ENCODE measurements around the gene IKZF3.
"Not testable (repeated sequence)": the region's sequence is repeated elsewhere in the genome, so short reads cannot be mapped to it uniquely, and the experiment has no call there.

Gene IKZF3

GRCh38 chr17:39719563-39720355, 144.4 kb downstream of the IKZF3 start:
- DNase-seq (ENCODE audit: low read depth, low spot score) = no peak

GRCh38 chr17:39717660-39718059, 146.5 kb downstream of the IKZF3 start:
- no peak for DNase-seq (ENCODE audit: low read depth, low spot score)

DNA sequence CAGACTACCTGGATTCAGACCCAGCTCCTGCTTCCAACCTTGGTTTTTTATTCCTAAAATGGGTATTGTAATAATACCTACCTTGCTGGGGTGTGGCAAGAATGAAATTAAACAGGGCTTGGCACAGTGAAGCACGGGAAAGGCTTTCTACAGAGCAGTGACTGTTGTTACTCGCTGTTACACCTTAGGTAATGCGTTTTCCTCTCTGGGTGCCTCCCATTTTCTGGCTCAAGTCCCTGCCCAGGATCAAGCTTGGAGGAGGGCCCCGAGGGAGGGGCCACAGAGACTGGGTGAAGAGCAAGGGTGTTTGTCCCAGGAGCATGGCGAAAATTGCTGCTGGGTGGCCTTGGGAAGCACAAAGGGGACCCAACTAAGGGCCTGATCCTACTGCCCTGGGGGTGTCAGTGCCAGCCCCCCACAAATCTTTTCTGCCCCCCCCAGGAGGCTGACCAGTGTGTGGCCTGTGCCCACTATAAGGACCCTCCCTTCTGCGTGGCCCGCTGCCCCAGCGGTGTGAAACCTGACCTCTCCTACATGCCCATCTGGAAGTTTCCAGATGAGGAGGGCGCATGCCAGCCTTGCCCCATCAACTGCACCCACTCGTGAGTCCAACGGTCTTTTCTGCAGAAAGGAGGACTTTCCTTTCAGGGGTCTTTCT, 147.1 kb downstream of the IKZF3 start:
- DNase-seq (ENCODE audit: low read depth, low spot score) = no peak

GRCh38 chr17:39716073-39716818, 147.9 kb downstream of the IKZF3 start:
- DNase-seq (ENCODE audit: low read depth, low spot score) = no peak

DNA sequence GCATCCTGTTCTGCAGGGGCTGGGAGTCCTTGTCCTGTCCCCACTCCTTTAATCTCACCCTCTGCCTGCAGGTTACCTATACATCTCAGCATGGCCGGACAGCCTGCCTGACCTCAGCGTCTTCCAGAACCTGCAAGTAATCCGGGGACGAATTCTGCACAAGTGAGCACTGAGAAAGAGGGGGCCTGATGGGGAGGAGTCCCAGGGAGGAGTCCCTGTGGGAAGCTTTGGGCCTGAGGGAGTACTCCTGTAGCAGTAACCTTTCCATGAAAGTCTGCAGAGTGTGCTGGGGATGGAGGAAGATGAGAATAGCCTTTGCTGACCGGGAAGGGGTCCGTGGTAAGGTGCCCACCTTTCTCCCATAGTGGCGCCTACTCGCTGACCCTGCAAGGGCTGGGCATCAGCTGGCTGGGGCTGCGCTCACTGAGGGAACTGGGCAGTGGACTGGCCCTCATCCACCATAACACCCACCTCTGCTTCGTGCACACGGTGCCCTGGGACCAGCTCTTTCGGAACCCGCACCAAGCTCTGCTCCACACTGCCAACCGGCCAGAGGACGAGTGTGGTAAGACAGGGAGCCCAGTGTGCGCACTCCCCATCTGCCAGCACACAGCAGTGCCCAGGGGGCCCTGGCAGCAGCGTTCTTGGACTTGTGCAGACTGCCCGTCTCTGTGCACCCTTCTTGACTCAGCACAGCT, 148.6 kb downstream of the IKZF3 start:
- no peak for DNase-seq (ENCODE audit: low read depth, low spot score)

- DNase-seq (ENCODE audit: low read depth, low spot score) = no peak
These were observed 149.9 kb downstream of the IKZF3 start for GRCh38 chr17:39714234-39714633.

- DNase-seq (ENCODE audit: low read depth, low spot score) = no peak
These were observed 152.3 kb downstream of the IKZF3 start for GRCh38 chr17:39711851-39712250.

- not testable (repeated sequence) for DNase-seq (ENCODE audit: low read depth, low spot score)
These were observed 153.0 kb downstream of the IKZF3 start for GRCh38 chr17:39711071-39711470.

GRCh38 chr17:39709998-39710964, 153.8 kb downstream of the IKZF3 start:
- DNase-seq (ENCODE audit: low read depth, low spot score) = no peak

GRCh38 chr17:39709319-39709997, 154.7 kb downstream of the IKZF3 start:
- DNase-seq (ENCODE audit: low read depth, low spot score) = no peak
